Activated CD4-positive, CD25-positive, alpha-beta regulatory T cell treated with anti-CD3 and anti-CD28 coated beads, Interleukin-2, amount 50 U/mL, for 24 hours (primary cell): ENCODE results near the gene ECHDC3.
A peak's percentile ranks its signal among the peaks of the same experiment; 100 is the strongest.
"Not testable (repeated sequence)": the region's sequence is repeated elsewhere in the genome, so short reads cannot be mapped to it uniquely, and the experiment has no call there.

Experiments
- ATAC-seq, 2 donors: fragments of 150-1000 bp; cut with Tn5 transposase; one replicate each; pipeline ENCODE4 v1.10.0; 2021; ENCODE audit warnings: mild to moderate bottlenecking in 1 of 2, moderate library complexity in 1 of 2

Gene ECHDC3

GRCh38 chr10:11742009-11742778 lies at the start of gene ECHDC3:
TSS of gene ECHDC3 (plus strand) at chr10:11742382. CDS start at chr10:11742577, 195 bp downstream.
- peak; percentile 72 to 80 for ATAC-seq

- no peak for ATAC-seq
These were observed 48.8 kb upstream of the ECHDC3 start for GRCh38 chr10:11693376-11693775.

- ATAC-seq, result no peak
These were observed 46.4 kb upstream of the ECHDC3 start for GRCh38 chr10:11695779-11696178.

- no peak for ATAC-seq
These were observed 44.3 kb upstream of the ECHDC3 start for GRCh38 chr10:11697718-11698527.

GRCh38 chr10:11698691-11699549 lies 43.3 kb upstream of the ECHDC3 start:
- ATAC-seq, result peak in 1 of 2 donors; percentile 28

GRCh38 chr10:11699550-11700097 lies 42.6 kb upstream of the ECHDC3 start:
- ATAC-seq, result no peak

GRCh38 chr10:11700539-11700938 lies 41.6 kb upstream of the ECHDC3 start:
- no peak for ATAC-seq

- no peak for ATAC-seq
These were observed 40.6 kb upstream of the ECHDC3 start for GRCh38 chr10:11701451-11702095.

GRCh38 chr10:11702264-11702663 lies 39.9 kb upstream of the ECHDC3 start:
- ATAC-seq, result no peak

GRCh38 chr10:11704092-11704491 lies 38.1 kb upstream of the ECHDC3 start:
- ATAC-seq, result no peak

- no peak for ATAC-seq
These were observed 36.5 kb upstream of the ECHDC3 start for GRCh38 chr10:11705722-11706121.

- ATAC-seq, result no peak
These were observed 35.2 kb upstream of the ECHDC3 start for GRCh38 chr10:11706895-11707567.

GRCh38 chr10:11707624-11708350 lies 34.4 kb upstream of the ECHDC3 start:
- ATAC-seq, result no peak

GRCh38 chr10:11708801-11709200 lies 33.4 kb upstream of the ECHDC3 start:
- ATAC-seq, result not testable (repeated sequence)

GRCh38 chr10:11712744-11713143 lies 29.4 kb upstream of the ECHDC3 start:
- no peak for ATAC-seq

GRCh38 chr10:11713186-11713743 lies 28.9 kb upstream of the ECHDC3 start:
- ATAC-seq, result no peak

GRCh38 chr10:11713963-11714362 lies 28.2 kb upstream of the ECHDC3 start:
- ATAC-seq, result no peak

- ATAC-seq, result no peak
These were observed 27.3 kb upstream of the ECHDC3 start for GRCh38 chr10:11714750-11715365.

- ATAC-seq, result no peak
These were observed 26.2 kb upstream of the ECHDC3 start for GRCh38 chr10:11715815-11716494.
